Measurements from ENCODE around the gene PIGC. TPM values are rescaled to one million over a fixed set of nuclear protein-coding genes. Genes with fewer than 3 reads are reported as not detected.

PIGC gene
- total and polyA plus RNA-seq, 10 of the 15 experiments (the other 5 are each of a cell fraction or from before 2014, with no cell fraction given), result 11.0 to 37.3 (median 19.6) TPM

- TF ChIP-seq NKRF (conservative IDR thresholded peaks at IDR 0.05), result no peak
Observed at GRCh38 chr1:172457479-172458130, 13.7 kb upstream of the PIGC start (continued).

GRCh38 chr1:172456344-172456769 is 12.5 kb upstream of the PIGC start:
- FAIRE-seq, result no peak
- in situ Hi-C loops (cut with MboI), result no loop called here
- Histone ChIP-seq H3K9ac (ENCODE audit: control insufficient read depth, insufficient read depth, low read length) (no peak overlapping the region), H3K4me1 (ENCODE audit: control insufficient read depth, insufficient read depth, low read length) (no peaks in the 10 kb centered on the region), H3K9me3 (replicated peaks; ENCODE audit: control insufficient read depth, insufficient read depth, low read length) (no peaks in the 10 kb centered on the region), H3K27ac (ENCODE audit: control insufficient read depth, insufficient read depth) (no peak overlapping the region), H4K20me1 (ENCODE audit: control insufficient read depth, insufficient read depth) (no peaks in the 10 kb centered on the region), H3K79me2 (ENCODE audit: control insufficient read depth, insufficient read depth, low read length) (no peaks in the 10 kb centered on the region), H2AFZ (ENCODE audit: control insufficient read depth, low read depth, low read length) (no peak overlapping the region), H3K4me2 (ENCODE audit: control insufficient read depth, insufficient read depth) (no peak overlapping the region), H3K36me3 (ENCODE audit: control insufficient read depth in 2 of 2, insufficient read depth in 2 of 2, low read length in 1 of 2) (no peaks in the 10 kb centered on the region), H3K27me3 (replicated peaks in 1 of 2; ENCODE audit: control insufficient read depth in 2 of 2, insufficient read depth in 2 of 2, low read length in 1 of 2) (peaks cover 0 to 3% of the 10 kb centered on the region in 2 experiments; a peak in 3 of 4 replicates), H3K4me3 (no peak overlapping the region)
- CTCF ChIA-PET, result interaction anchor here (0.8 kb wide), 1 partner anchor 13 kb away, joined by 3 read pairs; no protein-coding TSS in a partner anchor
- no peak for ATAC-seq
- no peak for TF ChIP-seq ASH2L (IDR thresholded peaks at IDR 0.05; ENCODE audit: borderline replicate concordance, low read depth)
- no peak for TF ChIP-seq CBFB (IDR thresholded peaks at IDR 0.05; ENCODE audit: low read depth)
- TF ChIP-seq RCOR1 (conservative IDR thresholded peaks at IDR 0.05; ENCODE audit: low read depth, low read length), result no peak
- no peak for TF ChIP-seq YBX1 (IDR thresholded peaks at IDR 0.05)
- no peak for TF ChIP-seq EED (IDR thresholded peaks at IDR 0.05; ENCODE audit: low read depth)
- no peak for TF ChIP-seq TCF3 (IDR thresholded peaks at IDR 0.05; ENCODE audit: borderline replicate concordance, insufficient read depth, low read depth, low read length)
- TF ChIP-seq ZNF274 (IDR thresholded peaks at IDR 0.05; ENCODE audit: insufficient read depth, insufficient read length), result no peak
- TF ChIP-seq HCFC1 (IDR thresholded peaks at IDR 0.05; ENCODE audit: low read length), result no peak
- TF ChIP-seq SP1 (IDR thresholded peaks at IDR 0.05; ENCODE audit: low read depth, low read length), result no peak
- TF ChIP-seq KLF5 (IDR thresholded peaks at IDR 0.05; ENCODE audit: partially characterized antibody), result no peak
- no peak for TF ChIP-seq SUZ12 (IDR thresholded peaks at IDR 0.05; ENCODE audit: unreplicated experiment)
- TF ChIP-seq FOS (IDR thresholded peaks at IDR 0.05; ENCODE audit: borderline replicate concordance, extremely low read depth, insufficient read length), result no peak
- no peak for TF ChIP-seq GATAD2B (conservative IDR thresholded peaks at IDR 0.05; ENCODE audit: low read depth)
- no peak for TF ChIP-seq NFXL1 (IDR thresholded peaks at IDR 0.05; ENCODE audit: borderline replicate concordance)
- TF ChIP-seq BMI1 (IDR thresholded peaks at IDR 0.05; ENCODE audit: borderline replicate concordance), result no peak
- no peak for TF ChIP-seq LARP7 (IDR thresholded peaks at IDR 0.05)
- TF ChIP-seq RB1 (IDR thresholded peaks at IDR 0.05; ENCODE audit: borderline replicate concordance), result no peak
- TF ChIP-seq SMARCA5 (IDR thresholded peaks at IDR 0.05), result no peak
- WGBS (ENCODE audit: insufficient coverage, insufficient replicate concordance, low lambda C conversion rate, missing lambda C conversion rate), result 38% methylated on average over 5 of the region's 5 CpGs
- intact Hi-C loops (cut with micrococcal nuclease; ENCODE audit: unreplicated experiment), result loop anchor here (10.0 kb wide), 1 partner anchor 128 kb away; no protein-coding TSS in a partner anchor
- no peak for DNase-seq (ENCODE audit: low read depth, low spot score)
- SMC1A ChIA-PET (ENCODE audit: uncharacterized antibody, unreplicated experiment), result no interaction called here
- POLR2A ChIA-PET, result no interaction called here
- RAD21 ChIA-PET (ENCODE audit: unreplicated experiment), result no interaction called here
- BruUV-seq (replicated peaks), result no TSS peak

Data from GM12878 (cell line).